A549 treated with RU486 at 1 μM for 4 hours (cell line): ENCODE data around the gene BORCS5. TPM values are rescaled to one million over a fixed set of nuclear protein-coding genes. Genes with fewer than 3 reads are reported as not detected.

Source experiments
- total RNA-seq: library from RNA; stranded (reverse); fragments of 200-300 nt; extraction: Qiagen RNA extraction; gene quantifications from 5 replicates; pipeline ENCODE4 v1.2.3, GENCODE V29; 2022; ENCODE audit warnings: low read depth

The BORCS5 gene
- total RNA-seq, result 8.6 to 10.8 TPM (median 9.5 TPM) in 5 replicates

GRCh38 chr12:12356896-12357718 lies at the start of gene BORCS5:
Gene BORCS5 (plus strand): TSS chr12:12357078. CDS start chr12:12357452, 374 bp downstream.

DNA sequence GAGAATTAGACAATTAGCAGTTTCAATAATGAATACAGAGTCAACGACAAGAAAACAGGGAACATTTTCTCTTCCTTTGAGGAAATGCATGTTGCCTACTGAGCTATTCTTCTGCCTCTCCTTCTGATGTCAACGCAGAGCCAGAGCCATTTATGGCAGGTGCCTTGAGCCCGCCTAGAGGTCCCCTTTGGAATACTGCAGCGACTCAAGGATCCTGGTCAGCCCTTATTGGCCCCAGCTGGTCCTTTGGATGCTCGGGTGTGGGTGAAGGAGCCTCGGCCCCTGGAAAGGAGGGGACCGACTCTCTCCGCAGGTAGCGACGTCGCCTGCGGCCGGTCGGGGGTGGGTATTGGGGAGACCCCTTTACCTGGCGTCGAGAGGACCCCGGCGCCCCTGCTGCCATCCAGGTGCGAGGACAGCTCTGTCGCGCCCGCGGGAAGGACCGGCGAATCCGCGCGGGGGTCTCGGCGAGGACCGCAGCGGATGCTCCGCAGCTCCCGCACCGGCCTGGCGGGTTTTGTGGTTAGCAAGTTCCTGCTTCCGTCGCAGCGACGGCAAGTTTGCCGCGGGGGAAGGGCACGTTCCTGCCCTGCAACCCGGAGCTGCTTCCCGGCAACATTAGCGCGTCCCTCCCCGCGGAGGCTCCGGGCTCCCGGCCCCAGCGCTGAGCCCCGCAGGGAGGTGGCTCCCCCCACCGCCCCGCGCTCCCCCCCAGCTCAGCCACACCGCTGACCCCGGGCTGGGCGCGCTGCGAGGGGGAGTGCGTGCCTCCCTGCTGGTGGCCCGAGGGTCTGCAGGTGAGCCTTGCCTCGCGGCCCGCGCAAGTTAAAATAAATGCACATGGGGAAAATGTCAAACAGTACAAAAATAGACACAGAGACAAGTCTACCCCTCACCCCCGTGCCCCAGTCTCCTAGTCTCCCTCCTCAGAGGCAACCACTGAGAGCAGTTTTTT lies 6.9 kb upstream of the BORCS5 start, which contains the start of gene MANSC1:
TSS of gene MANSC1 (minus strand) at position 532 of the 955 bp plus-strand sequence. CDS start 6,928 bp downstream, outside the sequence.

Other genes starting within 250 kb of the BORCS5 start
- gene LRP6, start 90.0 kb upstream of the BORCS5 start, total RNA-seq, result 15.3 to 19.9 TPM (median 18.2 TPM) in 5 replicates
- 3.2 to 4.6 TPM (median 3.7 TPM) in 5 replicates for gene MANSC1, start 6.8 kb upstream of the BORCS5 start, total RNA-seq
- gene DUSP16, start 205.8 kb downstream of the BORCS5 start, total RNA-seq, result 11.0 to 15.5 TPM (median 14.1 TPM) in 5 replicates